HFF-Myc (cell line): ENCODE measurements around the gene PYHIN1.

ENCODE experiments used
- DNase-seq: peaks from one replicate; pipeline ENCODE4 v3.0.0-alpha.2; 2011; ENCODE audit warnings: low read depth; ENCODE audit errors: extremely low read depth
- H3K4me3 ChIP-seq: replicated peaks from 2 replicates; pipeline ENCODE4 v1.5.1; 2011; ENCODE audit warnings: low read depth, mild to moderate bottlenecking, control low read depth, low read length
- TF ChIP-seq, protein P1 (sequence below): IDR thresholded peaks from 2 replicates; pipeline ENCODE4 v1.5.1; 2012; ENCODE audit warnings: mild to moderate bottlenecking, low read depth, low read length, control low read depth; ENCODE audit errors: missing control alignments

Gene PYHIN1

DNA sequence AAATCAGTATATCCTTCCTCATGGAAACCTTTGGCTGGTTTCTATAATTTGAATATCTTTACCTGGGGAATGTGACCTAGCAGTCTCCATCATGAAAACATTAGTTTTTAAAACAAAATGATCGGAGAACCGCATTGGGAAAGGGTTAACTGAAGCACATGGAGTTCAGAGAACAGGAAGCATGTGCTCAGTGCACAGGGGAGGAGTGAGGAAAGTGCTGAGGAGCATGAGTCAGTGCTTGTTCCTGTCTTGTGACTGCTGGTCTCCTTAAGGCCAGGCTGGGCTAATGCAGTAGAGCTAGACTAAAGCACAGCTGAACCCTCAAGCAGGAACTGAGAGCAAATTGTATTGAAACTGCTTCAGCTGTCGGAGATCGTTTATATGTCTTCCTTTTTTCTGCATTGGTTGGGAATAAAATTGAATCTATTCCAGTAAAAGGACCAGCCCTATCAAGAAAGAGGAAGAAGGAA lies 84.1 kb downstream of the PYHIN1 start:
- TF ChIP-seq, protein P1, sequence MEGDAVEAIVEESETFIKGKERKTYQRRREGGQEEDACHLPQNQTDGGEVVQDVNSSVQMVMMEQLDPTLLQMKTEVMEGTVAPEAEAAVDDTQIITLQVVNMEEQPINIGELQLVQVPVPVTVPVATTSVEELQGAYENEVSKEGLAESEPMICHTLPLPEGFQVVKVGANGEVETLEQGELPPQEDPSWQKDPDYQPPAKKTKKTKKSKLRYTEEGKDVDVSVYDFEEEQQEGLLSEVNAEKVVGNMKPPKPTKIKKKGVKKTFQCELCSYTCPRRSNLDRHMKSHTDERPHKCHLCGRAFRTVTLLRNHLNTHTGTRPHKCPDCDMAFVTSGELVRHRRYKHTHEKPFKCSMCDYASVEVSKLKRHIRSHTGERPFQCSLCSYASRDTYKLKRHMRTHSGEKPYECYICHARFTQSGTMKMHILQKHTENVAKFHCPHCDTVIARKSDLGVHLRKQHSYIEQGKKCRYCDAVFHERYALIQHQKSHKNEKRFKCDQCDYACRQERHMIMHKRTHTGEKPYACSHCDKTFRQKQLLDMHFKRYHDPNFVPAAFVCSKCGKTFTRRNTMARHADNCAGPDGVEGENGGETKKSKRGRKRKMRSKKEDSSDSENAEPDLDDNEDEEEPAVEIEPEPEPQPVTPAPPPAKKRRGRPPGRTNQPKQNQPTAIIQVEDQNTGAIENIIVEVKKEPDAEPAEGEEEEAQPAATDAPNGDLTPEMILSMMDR: no peak
- H3K4me3 ChIP-seq: no peak overlapping the region
- DNase-seq: peak; percentile 86

DNA sequence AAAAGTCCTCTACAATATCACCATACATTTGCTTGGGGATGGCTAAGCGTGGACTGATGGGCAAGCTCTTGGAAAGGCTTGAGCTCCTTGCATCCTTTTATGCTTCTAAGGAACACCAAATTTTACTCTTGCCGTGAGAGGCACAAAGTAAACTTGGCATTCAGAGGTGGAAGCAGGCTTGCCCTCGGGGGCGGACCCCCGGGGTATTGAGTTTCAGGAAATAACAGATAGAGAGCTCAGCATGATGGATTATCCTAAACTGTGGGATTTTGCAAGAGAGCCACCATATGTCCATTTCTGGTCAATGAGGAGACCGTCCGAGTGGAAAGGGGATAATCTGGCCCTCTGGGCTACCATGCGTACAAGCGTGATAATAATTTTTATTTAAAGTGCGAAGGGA lies 92.4 kb downstream of the PYHIN1 start:
- no peak overlapping the region for H3K4me3 ChIP-seq
- TF ChIP-seq, protein P1: no peak
- DNase-seq: no peak

DNA sequence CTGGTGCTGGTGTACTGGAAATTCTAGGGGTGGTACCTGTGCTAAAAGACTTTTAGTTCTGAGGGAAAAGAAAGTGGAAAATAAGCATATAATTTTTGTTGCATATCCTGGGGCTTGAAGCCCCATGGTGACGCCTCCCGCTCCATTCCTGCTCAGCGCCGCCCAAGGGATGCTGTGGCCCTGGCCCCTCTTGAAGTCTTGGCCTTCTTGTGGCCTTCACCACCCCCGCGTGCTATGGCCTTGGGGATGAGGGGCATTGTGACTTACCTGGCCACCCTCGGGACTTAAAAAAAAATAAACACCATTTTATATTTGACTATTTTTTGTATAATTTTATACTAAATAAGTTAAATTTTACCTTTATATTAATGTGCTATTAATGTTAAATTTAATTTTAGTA lies 93.7 kb downstream of the PYHIN1 start:
- no peak for DNase-seq
- H3K4me3 ChIP-seq: no peak overlapping the region
- TF ChIP-seq, protein P1: no peak
